ENCODE results near the gene COX18.

GRCh38 chr4:73109493-73109892 lies 40.0 kb upstream of the COX18 start:
- TF ChIP-seq, protein P1, sequence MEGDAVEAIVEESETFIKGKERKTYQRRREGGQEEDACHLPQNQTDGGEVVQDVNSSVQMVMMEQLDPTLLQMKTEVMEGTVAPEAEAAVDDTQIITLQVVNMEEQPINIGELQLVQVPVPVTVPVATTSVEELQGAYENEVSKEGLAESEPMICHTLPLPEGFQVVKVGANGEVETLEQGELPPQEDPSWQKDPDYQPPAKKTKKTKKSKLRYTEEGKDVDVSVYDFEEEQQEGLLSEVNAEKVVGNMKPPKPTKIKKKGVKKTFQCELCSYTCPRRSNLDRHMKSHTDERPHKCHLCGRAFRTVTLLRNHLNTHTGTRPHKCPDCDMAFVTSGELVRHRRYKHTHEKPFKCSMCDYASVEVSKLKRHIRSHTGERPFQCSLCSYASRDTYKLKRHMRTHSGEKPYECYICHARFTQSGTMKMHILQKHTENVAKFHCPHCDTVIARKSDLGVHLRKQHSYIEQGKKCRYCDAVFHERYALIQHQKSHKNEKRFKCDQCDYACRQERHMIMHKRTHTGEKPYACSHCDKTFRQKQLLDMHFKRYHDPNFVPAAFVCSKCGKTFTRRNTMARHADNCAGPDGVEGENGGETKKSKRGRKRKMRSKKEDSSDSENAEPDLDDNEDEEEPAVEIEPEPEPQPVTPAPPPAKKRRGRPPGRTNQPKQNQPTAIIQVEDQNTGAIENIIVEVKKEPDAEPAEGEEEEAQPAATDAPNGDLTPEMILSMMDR (IDR thresholded peaks at IDR 0.05) = no peak
- TF ChIP-seq POLR2A (IDR thresholded peaks at IDR 0.05) = no peak

Measured in tibial nerve (tissue), 3 donors.